Measurements from ENCODE around the gene ITGA1. TPM values are rescaled to one million over a fixed set of nuclear protein-coding genes. Genes with fewer than 3 reads are reported as not detected.

ITGA1 gene
- total RNA-seq, 1 donor from 2014 or later: 9.1 TPM

GRCh38 chr5:52779213-52779612 lies 8.5 kb upstream of the ITGA1 start:
- no peak for TF ChIP-seq CTCF (IDR thresholded peaks at IDR 0.05; ENCODE audit: unreplicated experiment)
- Mint-ChIP-seq H3K9me3 (no peaks in the 10 kb centered on the region), H3K36me3 (no peaks in the 10 kb centered on the region), H3K4me3 (no peak overlapping the region), H3K27ac (no peak overlapping the region), H3K27me3 (ENCODE audit: low read depth) (no peaks in the 10 kb centered on the region), H3K4me1 (no peaks in the 10 kb centered on the region)
- no peak for DNase-seq (ENCODE audit: low spot score in 2 of 2, unreplicated experiment in 2 of 2)

- TF ChIP-seq CTCF (IDR thresholded peaks at IDR 0.05; ENCODE audit: unreplicated experiment): no peak
- Mint-ChIP-seq H3K4me3 (no peak overlapping the region), H3K27ac (no peak overlapping the region), H3K9me3 (no peaks in the 10 kb centered on the region), H3K4me1 (peaks cover 12% of the 10 kb centered on the region), H3K36me3 (no peaks in the 10 kb centered on the region), H3K27me3 (ENCODE audit: low read depth) (peaks cover 19% of the 10 kb centered on the region)
- DNase-seq (ENCODE audit: low spot score in 2 of 2, unreplicated experiment in 2 of 2): no peak
Observed at GRCh38 chr5:52783226-52783959, 4.3 kb upstream of the ITGA1 start.

- Mint-ChIP-seq H3K27me3 (ENCODE audit: low read depth) (peaks cover 32% of the 10 kb centered on the region), H3K27ac (no peak overlapping the region), H3K4me3 (no peak overlapping the region), H3K9me3 (no peaks in the 10 kb centered on the region), H3K4me1 (peaks cover 12% of the 10 kb centered on the region), H3K36me3 (no peaks in the 10 kb centered on the region)
- no peak for TF ChIP-seq CTCF (IDR thresholded peaks at IDR 0.05; ENCODE audit: unreplicated experiment)
- no peak for DNase-seq (ENCODE audit: low spot score in 2 of 2, unreplicated experiment in 2 of 2)
Observed at GRCh38 chr5:52784737-52785136, 3.0 kb upstream of the ITGA1 start.

GRCh38 chr5:52786391-52786790 lies 1.3 kb upstream of the ITGA1 start:
- Mint-ChIP-seq H3K4me1 (peaks cover 12% of the 10 kb centered on the region), H3K27me3 (ENCODE audit: low read depth) (peaks cover 42% of the 10 kb centered on the region), H3K36me3 (no peaks in the 10 kb centered on the region), H3K4me3 (no peak overlapping the region), H3K9me3 (no peaks in the 10 kb centered on the region), H3K27ac (no peak overlapping the region)
- no peak for TF ChIP-seq CTCF (IDR thresholded peaks at IDR 0.05; ENCODE audit: unreplicated experiment)
- DNase-seq (ENCODE audit: low spot score in 2 of 2, unreplicated experiment in 2 of 2): no peak

- H3K27ac Mint-ChIP-seq: no peak overlapping the region
- peaks cover 12% of the 10 kb centered on the region for H3K4me1 Mint-ChIP-seq
- DNase-seq (ENCODE audit: low spot score in 2 of 2, unreplicated experiment in 2 of 2): no peak
Observed at GRCh38 chr5:52786949-52787599, 642 bp upstream of the ITGA1 start.

More at GRCh38 chr5:52786949-52787599, 642 bp upstream of the ITGA1 start:
- H3K36me3 Mint-ChIP-seq: no peaks in the 10 kb centered on the region
- peak overlapping the region; percentile 80 for H3K4me3 Mint-ChIP-seq
- no peak for TF ChIP-seq CTCF (IDR thresholded peaks at IDR 0.05; ENCODE audit: unreplicated experiment)
- H3K9me3 Mint-ChIP-seq: no peaks in the 10 kb centered on the region
- peaks cover 42% of the 10 kb centered on the region for H3K27me3 Mint-ChIP-seq (ENCODE audit: low read depth)
